GM19467 (cell line): Measurements from ENCODE around the gene KDM5B.
"Not testable (repeated sequence)": the region's sequence is repeated elsewhere in the genome, so short reads cannot be mapped to it uniquely, and the experiment has no call there.

ENCODE experiments used
- ATAC-seq: cut with Tn5 transposase; IDR thresholded peaks from one replicate; pipeline ENCODE4 v1.9.1; 2021; ENCODE audit warnings: mild to moderate bottlenecking, moderate library complexity; ENCODE audit not compliant: unreplicated experiment

The KDM5B gene

GRCh38 chr1:202794051-202794740, 14.0 kb downstream of the KDM5B start:
- ATAC-seq = no peak

- no peak for ATAC-seq
Observed at GRCh38 chr1:202791077-202791747, 17.0 kb downstream of the KDM5B start.

GRCh38 chr1:202788800-202789199, 19.4 kb downstream of the KDM5B start:
- no peak for ATAC-seq

GRCh38 chr1:202786804-202787203, 21.4 kb downstream of the KDM5B start:
- ATAC-seq = no peak

- no peak for ATAC-seq
Observed at GRCh38 chr1:202781180-202781579, 27.0 kb downstream of the KDM5B start.

- ATAC-seq = no peak
Observed at GRCh38 chr1:202770135-202770534, 38.1 kb downstream of the KDM5B start.

- ATAC-seq = no peak
Observed at GRCh38 chr1:202765721-202766120, 42.5 kb downstream of the KDM5B start.

GRCh38 chr1:202762019-202762418, 46.2 kb downstream of the KDM5B start:
- ATAC-seq = no peak

GRCh38 chr1:202760589-202760988, 47.6 kb downstream of the KDM5B start:
- ATAC-seq = no peak

GRCh38 chr1:202756391-202756790, 51.8 kb downstream of the KDM5B start:
- ATAC-seq = no peak

- no peak for ATAC-seq
Observed at GRCh38 chr1:202754293-202754692, 53.9 kb downstream of the KDM5B start.

GRCh38 chr1:202752774-202753173, 55.4 kb downstream of the KDM5B start:
- ATAC-seq = no peak

GRCh38 chr1:202750761-202751160, 57.5 kb downstream of the KDM5B start:
- no peak for ATAC-seq

GRCh38 chr1:202750024-202750423, 58.2 kb downstream of the KDM5B start:
- no peak for ATAC-seq

- no peak for ATAC-seq
Observed at GRCh38 chr1:202745323-202745888, 62.8 kb downstream of the KDM5B start.

GRCh38 chr1:202744770-202745169, 63.5 kb downstream of the KDM5B start:
- not testable (repeated sequence) for ATAC-seq

- ATAC-seq = no peak
Observed at GRCh38 chr1:202742496-202742895, 65.7 kb downstream of the KDM5B start.

GRCh38 chr1:202733251-202733650, 75.0 kb downstream of the KDM5B start:
- ATAC-seq = no peak

- no peak for ATAC-seq
Observed at GRCh38 chr1:202728951-202729350, 79.3 kb downstream of the KDM5B start.

- ATAC-seq = no peak
Observed at GRCh38 chr1:202725526-202725925, 82.7 kb downstream of the KDM5B start.

GRCh38 chr1:202723708-202724107, 84.5 kb downstream of the KDM5B start:
- ATAC-seq = no peak

GRCh38 chr1:202723046-202723445, 85.2 kb downstream of the KDM5B start:
- not testable (repeated sequence) for ATAC-seq
